A549 (cell line): Measurements from ENCODE around the gene LHX1. TPM values are rescaled to one million over a fixed set of nuclear protein-coding genes. Genes with fewer than 3 reads are reported as not detected.
A peak's percentile ranks its signal among the peaks of the same experiment; 100 is the strongest.

Experiments used
- ATAC-seq, 2 experiments: fragments of 200-7000 bp in 1 of 2; fragments of >200 bp in 1 of 2; cut with Nextera tagmentation in 1 of 2; cut with Tn5 transposase in 1 of 2; 3 replicates each; pipeline versions ENCODE4 v1.8.0 to v1.9.1; 2018 to 2020; ENCODE audit warnings: mild to moderate bottlenecking in 1 of 2, moderate library complexity in 1 of 2
- CTCF ChIA-PET: fragments of 300-600 bp; sonication (Branson Sonifier 250); formaldehyde crosslinking; extraction: SDS; loops from one replicate; lab custom pipeline; 2021; ENCODE audit warnings: antibody characterized with exemption, inconsistent platforms; lab: Yijun Ruan, JAX
- POLR2A ChIA-PET: fragments of 350-600 bp; formaldehyde crosslinking; extraction: SDS; loops from one replicate; lab custom pipeline; 2021; ENCODE audit warnings: antibody characterized with exemption, inconsistent platforms; lab: Yijun Ruan, JAX
- DNase-seq, 2 experiments: peaks; one replicate each; pipeline versions ENCODE4 v3.0.0 to v3.0.0-alpha.2; 2011 to 2016; ENCODE audit warnings: low read depth in 1 of 2, low spot score in 1 of 2
- FAIRE-seq: peaks from 2 replicates; lab custom pipeline; 2011; peaks lifted over from hg19 to GRCh38; lab: Jason Lieb, UNC
- H3K27ac ChIP-seq, 2 experiments: fragments of >200 bp; sonication (Bioruptor Twin); formaldehyde crosslinking; 3 replicates each; pipeline ENCODE4 v1.5.1; 2016 to 2017
- H3K4me1 ChIP-seq: fragments of >200 bp; sonication (Bioruptor Twin); formaldehyde crosslinking; 3 replicates; pipeline ENCODE4 v1.6.1; 2016
- H3K4me2 ChIP-seq: fragments of >200 bp; sonication (Bioruptor Twin); formaldehyde crosslinking; 3 replicates; pipeline ENCODE4 v1.6.1; 2016
- H3K4me3 ChIP-seq: fragments of >200 bp; sonication (Bioruptor Twin); formaldehyde crosslinking; 3 replicates; pipeline ENCODE4 v1.5.1; 2016
- H3K9me3 ChIP-seq: fragments of >200 bp; sonication (Bioruptor Twin); formaldehyde crosslinking; 3 replicates; pipeline ENCODE4 v1.6.1; 2016
- BHLHE40 ChIP-seq: IDR thresholded peaks from 2 replicates; pipeline ENCODE4 v1.6.1; 2012; ENCODE audit warnings: low read depth, low read length, inconsistent platforms
- CBX8 ChIP-seq: fragments of 200-600 bp; sonication (generic); IDR thresholded peaks from 2 replicates; pipeline ENCODE4 v1.6.1; 2016
- CEBPB ChIP-seq, 2 experiments: fragments of >200 bp in 1 of 2; sonication (Bioruptor Twin) in 1 of 2; formaldehyde crosslinking in 1 of 2; IDR thresholded peaks; 2 replicates each; pipeline ENCODE4 v1.6.1; 2012 to 2016
- CHD2 ChIP-seq: fragments of 150-350 bp; IDR thresholded peaks from 2 replicates; pipeline ENCODE4 v1.6.1; 2014; ENCODE audit warnings: low read length; ENCODE audit not compliant: partially characterized antibody
- EHMT2 ChIP-seq: fragments of 200-600 bp; sonication (generic); IDR thresholded peaks from 2 replicates; pipeline ENCODE4 v1.6.1; 2016; ENCODE audit warnings: antibody characterized with exemption, low read depth, mild to moderate bottlenecking, moderate library complexity
- ESRRA ChIP-seq: fragments of 150-350 bp; IDR thresholded peaks from 2 replicates; pipeline ENCODE4 v1.6.1; 2014; ENCODE audit warnings: mild to moderate bottlenecking, low read length, borderline replicate concordance
- FOSB ChIP-seq: fragments of 250-450 bp; sonication (Bioruptor Pico); IDR thresholded peaks from 2 replicates; pipeline ENCODE4 v1.5.0; 2020; ENCODE audit warnings: mild to moderate bottlenecking, moderate library complexity
- FOSL2 ChIP-seq, 2 experiments: fragments of 450-650 bp in 1 of 2; fragments of >200 bp in 1 of 2; sonication (Bioruptor Twin) in 1 of 2; formaldehyde crosslinking; IDR thresholded peaks; 2 replicates each; pipeline versions ENCODE4 v1.5.0 to v1.6.1; 2016 to 2020; ENCODE audit warnings: mild to moderate bottlenecking in 1 of 2, moderate library complexity in 1 of 2
- FOXS1 ChIP-seq: fragments of 250-450 bp; sonication (Bioruptor Pico); IDR thresholded peaks from 2 replicates; pipeline ENCODE4 v1.5.0; 2020; ENCODE audit warnings: mild to moderate bottlenecking, moderate library complexity
- GATA3 ChIP-seq: IDR thresholded peaks from 2 replicates; pipeline ENCODE4 v1.6.1; 2012; ENCODE audit warnings: borderline replicate concordance
- HOXA7 ChIP-seq: fragments of 250-450 bp; sonication (Bioruptor Pico); IDR thresholded peaks from 2 replicates; pipeline ENCODE4 v1.5.0; 2020; ENCODE audit warnings: mild to moderate bottlenecking, moderate library complexity
- HOXB13 ChIP-seq: fragments of 250-450 bp; sonication (Bioruptor Pico); IDR thresholded peaks from 2 replicates; pipeline ENCODE4 v1.5.0; 2020; ENCODE audit warnings: low read depth, mild to moderate bottlenecking, moderate library complexity
- JUN ChIP-seq, 2 experiments: fragments of >200 bp; sonication (Bioruptor Twin); formaldehyde crosslinking; IDR thresholded peaks; 2 replicates in 1 of 2; 3 replicates in 1 of 2; pipeline ENCODE4 v1.6.1; 2016 to 2017
- JUNB ChIP-seq: fragments of >200 bp; sonication (Bioruptor Twin); formaldehyde crosslinking; IDR thresholded peaks from 2 replicates; pipeline ENCODE4 v1.6.1; 2016
- NFE2L2 ChIP-seq: fragments of 150-350 bp; conservative IDR thresholded peaks from 2 replicates; pipeline ENCODE4 v1.6.1; 2014; ENCODE audit warnings: low read length
- NPAS2 ChIP-seq: fragments of 250-450 bp; sonication (Bioruptor Pico); IDR thresholded peaks from 2 replicates; pipeline ENCODE4 v1.8.0; 2022; ENCODE audit warnings: mild to moderate bottlenecking, moderate library complexity, borderline replicate concordance
- NR3C1 ChIP-seq: fragments of >200 bp; sonication (Bioruptor Twin); formaldehyde crosslinking; IDR thresholded peaks from 3 replicates; pipeline ENCODE4 v1.6.1; 2017
- PHF8 ChIP-seq: fragments of 200-600 bp; sonication (generic); IDR thresholded peaks from 2 replicates; pipeline ENCODE4 v1.6.1; 2016; ENCODE audit warnings: low read depth, mild to moderate bottlenecking, antibody characterized with exemption, moderate library complexity, borderline replicate concordance
- POLR2A ChIP-seq: IDR thresholded peaks from 2 replicates; pipeline ENCODE4 v1.6.1; 2012; ENCODE audit warnings: mild to moderate bottlenecking, low read length
- RAD21 ChIP-seq, 2 experiments: fragments of >200 bp in 1 of 2; sonication (Bioruptor Twin) in 1 of 2; formaldehyde crosslinking in 1 of 2; IDR thresholded peaks in 1 of 2; conservative IDR thresholded peaks in 1 of 2; 2 replicates in 1 of 2; 3 replicates in 1 of 2; pipeline ENCODE4 v1.6.1; 2012 to 2018; ENCODE audit warnings: inconsistent platforms in 1 of 2
- RARB ChIP-seq: fragments of 250-450 bp; sonication (Bioruptor Pico); IDR thresholded peaks from 2 replicates; pipeline ENCODE4 v1.8.0; 2021; ENCODE audit warnings: mild to moderate bottlenecking, moderate library complexity
- SMC3 ChIP-seq: fragments of >200 bp; sonication (Bioruptor Twin); formaldehyde crosslinking; IDR thresholded peaks from 3 replicates; pipeline ENCODE4 v1.6.1; 2018; ENCODE audit warnings: inconsistent platforms
- ZNF302 ChIP-seq: fragments of 250-450 bp; sonication (Bioruptor Pico); IDR thresholded peaks from 2 replicates; pipeline ENCODE4 v1.9.0; 2021; ENCODE audit warnings: inconsistent platforms, mild to moderate bottlenecking, moderate library complexity
- WGBS: methylation state at CpG from one replicate; pipeline ENCODE4 v1.1.6; 2017; ENCODE audit errors: missing lambda C conversion rate; 5-methylcytosine and 5-hydroxymethylcytosine counted together
- polyA plus RNA-seq, 4 experiments: library from polyadenylated mRNA; depleted of rRNA in 3 of 4; stranded (reverse); fragments of >200 nt; fragmentation: RNase III in 1 of 4; extraction: RNeasy Plus Mini Kit Qiagen cat#74134 plus additional on column Dnase treatment in 1 of 4; gene quantifications; 2 replicates in 3 of 4; 3 replicates in 1 of 4; pipeline ENCODE4 v1.2.3, GENCODE V29; 2011 to 2017
- TF ChIP-seq, protein P1 (sequence below): IDR thresholded peaks from 2 replicates; pipeline ENCODE4 v1.6.1; 2012
- TF ChIP-seq, protein P2 (sequence below): fragments of 250-450 bp; sonication (Bioruptor Pico); IDR thresholded peaks from 2 replicates; pipeline ENCODE4 v1.5.0; 2020; ENCODE audit warnings: low read depth, mild to moderate bottlenecking, moderate library complexity
- TF ChIP-seq, protein P3 (sequence below): IDR thresholded peaks from 2 replicates; pipeline ENCODE4 v1.6.1; 2012; ENCODE audit warnings: low read depth, borderline replicate concordance
- TF ChIP-seq, protein P4 (sequence below): fragments of >200 bp; sonication (Bioruptor Twin); formaldehyde crosslinking; IDR thresholded peaks from 3 replicates; pipeline ENCODE4 v1.6.1; 2016
- TF ChIP-seq, protein P5 (sequence below): fragments of 150-350 bp; IDR thresholded peaks from 2 replicates; pipeline ENCODE4 v1.6.1; 2014; ENCODE audit warnings: low read depth, mild to moderate bottlenecking, low read length
- TF ChIP-seq, protein P6 (sequence below): fragments of 200-600 bp; sonication (generic); IDR thresholded peaks from 2 replicates; pipeline ENCODE4 v1.6.1; 2016; ENCODE audit warnings: antibody characterized with exemption, mild to moderate bottlenecking, moderate library complexity
- TF ChIP-seq, protein P7 (sequence below): fragments of >200 bp; sonication (Bioruptor Twin); formaldehyde crosslinking; IDR thresholded peaks from 3 replicates; pipeline ENCODE4 v1.5.1; 2016

The LHX1 gene
- polyA plus RNA-seq, 2 of the 4 experiments (the other 2 are of a cell fraction) = 0.53 to 2.2 TPM

DNA sequence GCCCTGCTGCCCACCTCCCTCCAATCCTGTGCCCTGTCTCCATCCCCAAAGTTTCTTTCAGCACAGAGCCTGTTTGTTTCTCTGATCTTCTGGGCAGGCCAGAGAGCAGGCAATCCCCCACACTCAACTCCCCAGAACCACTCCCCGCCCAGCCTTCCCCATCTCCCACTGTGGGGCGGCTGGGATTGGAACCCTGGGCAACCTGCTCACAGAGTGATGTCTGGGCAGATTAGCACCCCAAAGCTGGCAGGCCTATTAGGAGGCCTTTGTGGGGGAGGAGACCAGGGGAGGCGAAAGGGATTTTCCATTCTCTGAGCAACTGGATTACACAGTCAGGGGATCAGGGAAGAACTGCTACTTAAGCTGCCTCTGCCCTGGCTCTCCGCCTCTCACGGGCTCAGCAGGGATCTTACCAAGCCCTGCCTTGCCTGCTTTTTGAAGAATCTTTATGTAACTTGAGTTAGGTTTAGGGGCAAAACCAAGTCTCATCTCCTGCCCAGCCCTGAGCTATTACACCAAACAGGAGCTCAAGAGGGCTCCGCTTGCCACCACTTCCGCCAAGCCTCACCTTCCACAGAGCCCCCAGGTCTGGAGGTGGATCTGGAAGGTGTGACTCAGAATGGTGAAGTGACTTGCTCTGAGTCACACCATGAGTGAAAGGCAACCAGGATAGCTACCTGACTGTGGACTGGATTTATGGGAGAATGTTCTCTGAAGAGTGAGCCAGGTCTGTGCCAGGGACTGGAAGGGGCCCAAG lies 16.0 kb upstream of the LHX1 start:
- H3K9me3 ChIP-seq = no peaks in the 10 kb centered on the region
- ChIA-PET CTCF (interaction anchor here (1.3 to 2.8 kb wide), 5 partner anchors 9 to 292 kb away, joined by 3 to 9 read pairs (median 7); no protein-coding TSS in a partner anchor), POLR2A (interaction anchor here (0.6 to 1.8 kb wide), 8 partner anchors 12 to 234 kb away, joined by 3 to 25 read pairs (median 3); partner anchors contain the start of gene AATF)
- peaks cover 63% of the 10 kb centered on the region for H3K4me1 ChIP-seq
- peak; percentile 80 to 82 for ATAC-seq
- peak overlapping the region; percentile 70 for H3K4me2 ChIP-seq
- H3K27ac ChIP-seq = peak overlapping the region; percentile 83 to 93
- peak; percentile 89 to 98 for DNase-seq
- WGBS = 9% methylated on average over 7 of the region's 7 CpGs
- peak overlapping the region; percentile 1; the same call in 1 of the 3 replicates for H3K4me3 ChIP-seq
- FAIRE-seq = no peak
- no peak; the same call in 2 of the 3 replicates for TF ChIP-seq SMC3
- no peak for TF ChIP-seq NPAS2 (CRISPR knock-in tag)
- TF ChIP-seq CHD2 = no peak
- no peak for TF ChIP-seq PHF8
- TF ChIP-seq CEBPB (IDR thresholded peaks at IDR 0.05) = no peak; a peak in 1 of 4 replicates
- TF ChIP-seq HOXA7 (CRISPR knock-in tag) = no peak
- TF ChIP-seq, protein P1, sequence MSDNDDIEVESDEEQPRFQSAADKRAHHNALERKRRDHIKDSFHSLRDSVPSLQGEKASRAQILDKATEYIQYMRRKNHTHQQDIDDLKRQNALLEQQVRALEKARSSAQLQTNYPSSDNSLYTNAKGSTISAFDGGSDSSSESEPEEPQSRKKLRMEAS = peak; percentile 64; the same call in 1 of the 2 replicates
- TF ChIP-seq JUN (IDR thresholded peaks at IDR 0.05) = peak in 1 of 2 experiments; percentile 11; a peak in 2 of 5 replicates
- TF ChIP-seq JUNB = peak; percentile 78
- TF ChIP-seq, protein P2, sequence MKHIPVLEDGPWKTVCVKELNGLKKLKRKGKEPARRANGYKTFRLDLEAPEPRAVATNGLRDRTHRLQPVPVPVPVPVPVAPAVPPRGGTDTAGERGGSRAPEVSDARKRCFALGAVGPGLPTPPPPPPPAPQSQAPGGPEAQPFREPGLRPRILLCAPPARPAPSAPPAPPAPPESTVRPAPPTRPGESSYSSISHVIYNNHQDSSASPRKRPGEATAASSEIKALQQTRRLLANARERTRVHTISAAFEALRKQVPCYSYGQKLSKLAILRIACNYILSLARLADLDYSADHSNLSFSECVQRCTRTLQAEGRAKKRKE (CRISPR knock-in tag) = no peak
- no peak for TF ChIP-seq HOXB13
- no peak for TF ChIP-seq FOSB (CRISPR knock-in tag)
- no peak for TF ChIP-seq NFE2L2
- TF ChIP-seq, protein P3, sequence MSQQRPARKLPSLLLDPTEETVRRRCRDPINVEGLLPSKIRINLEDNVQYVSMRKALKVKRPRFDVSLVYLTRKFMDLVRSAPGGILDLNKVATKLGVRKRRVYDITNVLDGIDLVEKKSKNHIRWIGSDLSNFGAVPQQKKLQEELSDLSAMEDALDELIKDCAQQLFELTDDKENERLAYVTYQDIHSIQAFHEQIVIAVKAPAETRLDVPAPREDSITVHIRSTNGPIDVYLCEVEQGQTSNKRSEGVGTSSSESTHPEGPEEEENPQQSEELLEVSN = no peak
- TF ChIP-seq GATA3 = peak; percentile 2; the same call in 1 of the 2 replicates
- 0 out of 5 replicates have a peak, but pooled peaks of 1 of the 2 experiments have one; percentile 2 for TF ChIP-seq RAD21 (conservative IDR thresholded peaks at IDR 0.05 in 1 of 2, IDR thresholded peaks at IDR 0.05 in 1 of 2)
- TF ChIP-seq CBX8 = no peak
- TF ChIP-seq RARB = peak; percentile 39; the same call in 1 of the 2 replicates
- TF ChIP-seq, protein P4, sequence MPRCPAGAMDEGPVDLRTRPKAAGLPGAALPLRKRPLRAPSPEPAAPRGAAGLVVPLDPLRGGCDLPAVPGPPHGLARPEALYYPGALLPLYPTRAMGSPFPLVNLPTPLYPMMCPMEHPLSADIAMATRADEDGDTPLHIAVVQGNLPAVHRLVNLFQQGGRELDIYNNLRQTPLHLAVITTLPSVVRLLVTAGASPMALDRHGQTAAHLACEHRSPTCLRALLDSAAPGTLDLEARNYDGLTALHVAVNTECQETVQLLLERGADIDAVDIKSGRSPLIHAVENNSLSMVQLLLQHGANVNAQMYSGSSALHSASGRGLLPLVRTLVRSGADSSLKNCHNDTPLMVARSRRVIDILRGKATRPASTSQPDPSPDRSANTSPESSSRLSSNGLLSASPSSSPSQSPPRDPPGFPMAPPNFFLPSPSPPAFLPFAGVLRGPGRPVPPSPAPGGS = 0 out of 3 replicates have a peak, but pooled peaks have one; percentile 5
- TF ChIP-seq FOSL2 (IDR thresholded peaks at IDR 0.05) = peak; percentile 83
- TF ChIP-seq FOSL2 (CRISPR knock-in tag; IDR thresholded peaks at IDR 0.05) = peak; percentile 97
- TF ChIP-seq, protein P5, sequence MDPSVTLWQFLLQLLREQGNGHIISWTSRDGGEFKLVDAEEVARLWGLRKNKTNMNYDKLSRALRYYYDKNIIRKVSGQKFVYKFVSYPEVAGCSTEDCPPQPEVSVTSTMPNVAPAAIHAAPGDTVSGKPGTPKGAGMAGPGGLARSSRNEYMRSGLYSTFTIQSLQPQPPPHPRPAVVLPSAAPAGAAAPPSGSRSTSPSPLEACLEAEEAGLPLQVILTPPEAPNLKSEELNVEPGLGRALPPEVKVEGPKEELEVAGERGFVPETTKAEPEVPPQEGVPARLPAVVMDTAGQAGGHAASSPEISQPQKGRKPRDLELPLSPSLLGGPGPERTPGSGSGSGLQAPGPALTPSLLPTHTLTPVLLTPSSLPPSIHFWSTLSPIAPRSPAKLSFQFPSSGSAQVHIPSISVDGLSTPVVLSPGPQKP = no peak
- no peak for TF ChIP-seq FOXS1 (CRISPR knock-in tag)
- no peak for TF ChIP-seq EHMT2
- no peak for TF ChIP-seq NR3C1
- TF ChIP-seq, protein P6, sequence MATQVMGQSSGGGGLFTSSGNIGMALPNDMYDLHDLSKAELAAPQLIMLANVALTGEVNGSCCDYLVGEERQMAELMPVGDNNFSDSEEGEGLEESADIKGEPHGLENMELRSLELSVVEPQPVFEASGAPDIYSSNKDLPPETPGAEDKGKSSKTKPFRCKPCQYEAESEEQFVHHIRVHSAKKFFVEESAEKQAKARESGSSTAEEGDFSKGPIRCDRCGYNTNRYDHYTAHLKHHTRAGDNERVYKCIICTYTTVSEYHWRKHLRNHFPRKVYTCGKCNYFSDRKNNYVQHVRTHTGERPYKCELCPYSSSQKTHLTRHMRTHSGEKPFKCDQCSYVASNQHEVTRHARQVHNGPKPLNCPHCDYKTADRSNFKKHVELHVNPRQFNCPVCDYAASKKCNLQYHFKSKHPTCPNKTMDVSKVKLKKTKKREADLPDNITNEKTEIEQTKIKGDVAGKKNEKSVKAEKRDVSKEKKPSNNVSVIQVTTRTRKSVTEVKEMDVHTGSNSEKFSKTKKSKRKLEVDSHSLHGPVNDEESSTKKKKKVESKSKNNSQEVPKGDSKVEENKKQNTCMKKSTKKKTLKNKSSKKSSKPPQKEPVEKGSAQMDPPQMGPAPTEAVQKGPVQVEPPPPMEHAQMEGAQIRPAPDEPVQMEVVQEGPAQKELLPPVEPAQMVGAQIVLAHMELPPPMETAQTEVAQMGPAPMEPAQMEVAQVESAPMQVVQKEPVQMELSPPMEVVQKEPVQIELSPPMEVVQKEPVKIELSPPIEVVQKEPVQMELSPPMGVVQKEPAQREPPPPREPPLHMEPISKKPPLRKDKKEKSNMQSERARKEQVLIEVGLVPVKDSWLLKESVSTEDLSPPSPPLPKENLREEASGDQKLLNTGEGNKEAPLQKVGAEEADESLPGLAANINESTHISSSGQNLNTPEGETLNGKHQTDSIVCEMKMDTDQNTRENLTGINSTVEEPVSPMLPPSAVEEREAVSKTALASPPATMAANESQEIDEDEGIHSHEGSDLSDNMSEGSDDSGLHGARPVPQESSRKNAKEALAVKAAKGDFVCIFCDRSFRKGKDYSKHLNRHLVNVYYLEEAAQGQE = no peak
- TF ChIP-seq POLR2A = peak; percentile 23; the same call in 1 of the 2 replicates
- TF ChIP-seq BHLHE40 = no peak
- no peak for TF ChIP-seq ZNF302 (CRISPR knock-in tag)
- no peak for TF ChIP-seq ESRRA
- TF ChIP-seq, protein P7, sequence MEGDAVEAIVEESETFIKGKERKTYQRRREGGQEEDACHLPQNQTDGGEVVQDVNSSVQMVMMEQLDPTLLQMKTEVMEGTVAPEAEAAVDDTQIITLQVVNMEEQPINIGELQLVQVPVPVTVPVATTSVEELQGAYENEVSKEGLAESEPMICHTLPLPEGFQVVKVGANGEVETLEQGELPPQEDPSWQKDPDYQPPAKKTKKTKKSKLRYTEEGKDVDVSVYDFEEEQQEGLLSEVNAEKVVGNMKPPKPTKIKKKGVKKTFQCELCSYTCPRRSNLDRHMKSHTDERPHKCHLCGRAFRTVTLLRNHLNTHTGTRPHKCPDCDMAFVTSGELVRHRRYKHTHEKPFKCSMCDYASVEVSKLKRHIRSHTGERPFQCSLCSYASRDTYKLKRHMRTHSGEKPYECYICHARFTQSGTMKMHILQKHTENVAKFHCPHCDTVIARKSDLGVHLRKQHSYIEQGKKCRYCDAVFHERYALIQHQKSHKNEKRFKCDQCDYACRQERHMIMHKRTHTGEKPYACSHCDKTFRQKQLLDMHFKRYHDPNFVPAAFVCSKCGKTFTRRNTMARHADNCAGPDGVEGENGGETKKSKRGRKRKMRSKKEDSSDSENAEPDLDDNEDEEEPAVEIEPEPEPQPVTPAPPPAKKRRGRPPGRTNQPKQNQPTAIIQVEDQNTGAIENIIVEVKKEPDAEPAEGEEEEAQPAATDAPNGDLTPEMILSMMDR = no peak
